GM12865 (cell line): Measurements from ENCODE around the gene EDA.

Experiments
- DNase-seq: peaks from one replicate; pipeline ENCODE4 v3.0.0; 2010; ENCODE audit warnings: low read depth
- H3K4me3 ChIP-seq: 2 replicates; pipeline ENCODE4 v1.5.1; 2011; ENCODE audit warnings: mild to moderate bottlenecking, low read depth, low read length, control low read depth
- TF ChIP-seq, protein P1 (sequence below): IDR thresholded peaks from 2 replicates; pipeline ENCODE4 v1.5.1; 2011; ENCODE audit warnings: low read length, control low read depth, low read depth, inconsistent platforms; ENCODE audit not compliant: insufficient read depth; ENCODE audit errors: missing control alignments

The EDA gene

GRCh38 chrX:69607616-69608015, 8.3 kb upstream of the EDA start:
- DNase-seq: no peak
- TF ChIP-seq, protein P1, sequence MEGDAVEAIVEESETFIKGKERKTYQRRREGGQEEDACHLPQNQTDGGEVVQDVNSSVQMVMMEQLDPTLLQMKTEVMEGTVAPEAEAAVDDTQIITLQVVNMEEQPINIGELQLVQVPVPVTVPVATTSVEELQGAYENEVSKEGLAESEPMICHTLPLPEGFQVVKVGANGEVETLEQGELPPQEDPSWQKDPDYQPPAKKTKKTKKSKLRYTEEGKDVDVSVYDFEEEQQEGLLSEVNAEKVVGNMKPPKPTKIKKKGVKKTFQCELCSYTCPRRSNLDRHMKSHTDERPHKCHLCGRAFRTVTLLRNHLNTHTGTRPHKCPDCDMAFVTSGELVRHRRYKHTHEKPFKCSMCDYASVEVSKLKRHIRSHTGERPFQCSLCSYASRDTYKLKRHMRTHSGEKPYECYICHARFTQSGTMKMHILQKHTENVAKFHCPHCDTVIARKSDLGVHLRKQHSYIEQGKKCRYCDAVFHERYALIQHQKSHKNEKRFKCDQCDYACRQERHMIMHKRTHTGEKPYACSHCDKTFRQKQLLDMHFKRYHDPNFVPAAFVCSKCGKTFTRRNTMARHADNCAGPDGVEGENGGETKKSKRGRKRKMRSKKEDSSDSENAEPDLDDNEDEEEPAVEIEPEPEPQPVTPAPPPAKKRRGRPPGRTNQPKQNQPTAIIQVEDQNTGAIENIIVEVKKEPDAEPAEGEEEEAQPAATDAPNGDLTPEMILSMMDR: no peak

DNA sequence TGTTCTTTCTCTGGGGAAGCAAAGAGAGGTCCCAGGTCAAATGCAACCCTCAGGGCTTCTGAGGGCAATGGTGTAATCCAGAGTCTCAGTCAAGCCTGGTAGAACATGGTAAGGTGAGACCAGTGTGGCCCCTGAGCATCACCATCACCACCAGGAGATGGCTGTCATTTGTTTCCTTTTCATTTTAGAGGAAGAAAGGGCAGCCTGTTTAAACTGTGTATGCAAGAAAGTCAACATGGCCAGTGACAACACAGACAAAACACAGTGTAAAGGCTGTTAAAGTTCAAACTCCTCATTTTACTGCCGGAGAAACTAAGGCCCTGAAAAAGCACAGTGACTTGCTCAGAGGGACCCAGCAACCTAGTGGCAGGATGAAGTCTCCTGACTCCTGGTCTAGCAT, 2.0 kb upstream of the EDA start:
- no peak overlapping the region for H3K4me3 ChIP-seq
- TF ChIP-seq, protein P1: no peak

More at GRCh38 chrX:69607616-69608015, 8.3 kb upstream of the EDA start:
- H3K4me3 ChIP-seq: no peak overlapping the region

DNA sequence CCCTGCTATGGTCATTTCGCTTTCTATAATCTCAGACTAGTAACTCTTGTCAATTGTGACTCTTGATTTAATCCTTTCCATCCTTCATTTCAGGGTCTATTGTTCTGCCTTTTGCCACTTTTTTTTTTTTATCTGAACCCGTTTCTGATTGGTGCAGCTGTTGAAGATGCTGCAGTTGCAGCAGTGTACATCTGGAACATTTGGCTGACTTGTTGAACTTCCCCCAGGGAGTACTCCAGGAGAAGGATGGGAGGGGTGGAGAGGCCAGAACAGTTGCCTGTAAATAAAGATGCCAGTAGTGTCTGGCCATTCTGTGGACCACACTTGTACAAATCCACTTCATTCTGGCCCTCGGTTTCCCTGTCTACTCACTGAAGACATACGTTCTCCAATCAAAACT, 1.0 kb upstream of the EDA start:
- no peak for DNase-seq
- TF ChIP-seq, protein P1: no peak
- H3K4me3 ChIP-seq: no peak overlapping the region

More for the DNA sequence above, 2.0 kb upstream of the EDA start:
- no peak for DNase-seq

DNA sequence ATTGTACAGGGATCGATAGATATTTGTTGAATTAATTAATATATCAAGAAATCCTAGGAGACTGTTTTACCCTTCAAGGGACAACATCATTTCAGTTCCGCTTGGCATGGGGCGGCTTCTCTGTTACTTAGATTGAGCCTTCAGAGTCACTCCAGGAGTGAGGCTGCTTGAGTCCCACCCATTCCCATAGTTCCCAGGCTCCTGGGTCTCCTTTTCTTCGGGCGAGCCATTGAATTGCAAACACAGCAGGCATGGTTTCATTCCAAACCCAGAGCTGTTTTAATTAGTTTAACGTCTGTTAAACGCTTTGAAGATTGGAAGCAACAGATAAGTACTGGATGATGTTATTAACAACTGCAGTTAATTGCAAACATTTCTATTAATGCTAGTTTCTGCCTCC, 571 bp upstream of the EDA start:
- no peak overlapping the region for H3K4me3 ChIP-seq

DNA sequence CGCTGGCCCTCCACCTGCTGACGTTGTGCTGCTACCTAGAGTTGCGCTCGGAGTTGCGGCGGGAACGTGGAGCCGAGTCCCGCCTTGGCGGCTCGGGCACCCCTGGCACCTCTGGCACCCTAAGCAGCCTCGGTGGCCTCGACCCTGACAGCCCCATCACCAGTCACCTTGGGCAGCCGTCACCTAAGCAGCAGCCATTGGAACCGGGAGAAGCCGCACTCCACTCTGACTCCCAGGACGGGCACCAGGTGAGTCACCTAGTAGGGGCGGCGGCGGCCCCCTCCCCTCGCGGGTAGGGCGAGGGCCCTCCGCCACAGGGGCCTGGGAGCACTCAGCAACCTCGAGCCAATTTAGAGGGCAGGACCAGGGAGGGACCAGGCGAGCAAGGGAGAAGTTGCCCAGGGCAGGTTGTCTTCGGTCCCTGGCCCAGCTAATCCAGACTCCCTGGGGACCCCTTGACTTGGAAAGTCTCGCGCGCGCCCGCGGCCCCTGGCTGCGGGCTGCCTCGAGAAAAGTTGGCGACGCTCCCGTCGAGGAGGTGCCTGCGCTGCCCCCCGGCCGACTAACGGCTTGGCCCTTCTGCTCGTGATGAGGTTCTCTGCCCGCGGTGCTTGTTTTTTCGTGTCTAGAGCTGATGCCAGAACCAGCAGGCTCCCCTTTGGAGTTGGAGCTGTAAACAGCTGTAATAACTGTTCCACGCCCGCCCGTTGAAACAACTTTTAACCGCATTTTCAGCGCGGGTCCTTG, 717 bp downstream of the EDA start:
- no peak overlapping the region for H3K4me3 ChIP-seq
- TF ChIP-seq, protein P1: no peak
- DNase-seq: no peak

More for the DNA sequence above, 571 bp upstream of the EDA start:
- DNase-seq: no peak
- TF ChIP-seq, protein P1: no peak

DNA sequence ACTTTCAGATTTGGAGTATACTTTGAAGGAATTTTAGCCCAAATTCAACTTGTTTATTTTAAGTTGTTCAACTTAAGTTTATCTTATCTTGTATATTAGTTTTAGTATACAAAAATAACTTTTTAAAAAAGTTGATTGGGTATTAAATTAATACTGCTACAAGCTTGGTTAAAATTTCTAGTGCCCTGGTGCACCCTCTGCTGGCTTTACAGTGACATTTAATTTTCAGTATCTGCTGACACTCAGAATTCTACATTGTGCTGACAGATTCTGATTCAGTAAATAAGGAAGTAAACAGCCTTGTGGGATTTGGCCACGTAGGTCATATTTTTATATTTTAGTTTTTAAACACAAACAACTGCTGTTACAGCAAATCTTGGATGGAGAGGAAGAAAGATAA, 2.9 kb downstream of the EDA start:
- TF ChIP-seq, protein P1: no peak
- peak; percentile 4 for DNase-seq
- no peak overlapping the region for H3K4me3 ChIP-seq

- no peak overlapping the region for H3K4me3 ChIP-seq
- TF ChIP-seq, protein P1: no peak
- DNase-seq: no peak
These were observed 10.2 kb downstream of the EDA start for GRCh38 chrX:69626129-69626528.
